ENCODE results near the gene HTR7. TPM values are rescaled to one million over a fixed set of nuclear protein-coding genes. Genes with fewer than 3 reads are reported as not detected.
A peak's percentile ranks its signal among the peaks of the same experiment; 100 is the strongest.

Gene HTR7
- total and polyA plus RNA-seq, 4 donors, result 0.12 to 0.65 (median 0.33) TPM

GRCh38 chr10:90893190-90893589 is 35.4 kb upstream of the HTR7 start:
- H3K36me3 ChIP-seq (ENCODE audit: control insufficient read depth in 4 of 4, insufficient read depth in 4 of 4, low read length in 4 of 4), result peaks cover 11 to 22% (median 17%) of the 10 kb centered on the region in 4 donors
- 93 to 97% methylated on average over 3 of the region's 3 CpGs for WGBS, 2 donors
- no peak overlapping the region for H3K27ac ChIP-seq (ENCODE audit: low read depth in 1 of 2, low read length in 1 of 2)
- ATAC-seq (ENCODE audit: insufficient read depth, low FRiP score) (no peak), DNase-seq (no peak)
- H3K9ac ChIP-seq (ENCODE audit: insufficient read depth in 1 of 2, low read length in 2 of 2), result no peak overlapping the region
- H3K4me1 ChIP-seq (ENCODE audit: control insufficient read depth in 5 of 5, insufficient read depth in 5 of 5, low read length in 5 of 5), result no peaks in the 10 kb centered on the region
- TF ChIP-seq CTCF (IDR thresholded peaks at IDR 0.05; ENCODE audit: control extremely low read depth, extremely low read depth), result no peak
- H3K4me3 ChIP-seq, result no peak overlapping the region
- H3K27me3 ChIP-seq (ENCODE audit: control insufficient read depth in 3 of 3, insufficient read depth in 3 of 3, low read length in 2 of 3), result no peaks in the 10 kb centered on the region
- no peaks in the 10 kb centered on the region for H3K9me3 ChIP-seq (ENCODE audit: control insufficient read depth in 4 of 4, insufficient read depth in 3 of 4, low read length in 3 of 4)

GRCh38 chr10:90890347-90890746 is 32.5 kb upstream of the HTR7 start:
- DNase-seq, result no peak
- no peaks in the 10 kb centered on the region for H3K27me3 ChIP-seq (ENCODE audit: control insufficient read depth in 3 of 3, insufficient read depth in 3 of 3, low read length in 2 of 3)
- ATAC-seq (ENCODE audit: insufficient read depth, low FRiP score), result no peak
- no peak overlapping the region for H3K9ac ChIP-seq (ENCODE audit: insufficient read depth in 1 of 2, low read length in 2 of 2)
- TF ChIP-seq CTCF (IDR thresholded peaks at IDR 0.05; ENCODE audit: control extremely low read depth, extremely low read depth), result no peak
- WGBS, 2 donors, result 83 to 84% methylated on average over 2 of the region's 2 CpGs
- no peak overlapping the region for H3K4me3 ChIP-seq
- peaks cover 0 to 5% (median 0%) of the 10 kb centered on the region in 5 donors for H3K4me1 ChIP-seq (ENCODE audit: control insufficient read depth in 5 of 5, insufficient read depth in 5 of 5, low read length in 5 of 5)
- peaks cover 7 to 37% (median 28%) of the 10 kb centered on the region in 4 donors for H3K36me3 ChIP-seq (ENCODE audit: control insufficient read depth in 4 of 4, insufficient read depth in 4 of 4, low read length in 4 of 4)
- H3K9me3 ChIP-seq (ENCODE audit: control insufficient read depth in 4 of 4, insufficient read depth in 3 of 4, low read length in 3 of 4), result no peaks in the 10 kb centered on the region
- no peak overlapping the region for H3K27ac ChIP-seq (ENCODE audit: low read depth in 1 of 2, low read length in 1 of 2)

- H3K4me3 ChIP-seq, result no peak overlapping the region
- H3K9me3 ChIP-seq (ENCODE audit: control insufficient read depth in 4 of 4, insufficient read depth in 3 of 4, low read length in 3 of 4), result no peaks in the 10 kb centered on the region
- no peak overlapping the region for H3K27ac ChIP-seq (ENCODE audit: low read depth in 1 of 2, low read length in 1 of 2)
- ATAC-seq (ENCODE audit: insufficient read depth, low FRiP score) (no peak), DNase-seq (no peak)
- no peaks in the 10 kb centered on the region for H3K27me3 ChIP-seq (ENCODE audit: control insufficient read depth in 3 of 3, insufficient read depth in 3 of 3, low read length in 2 of 3)
- H3K9ac ChIP-seq (ENCODE audit: insufficient read depth in 1 of 2, low read length in 2 of 2), result no peak overlapping the region
- H3K36me3 ChIP-seq (ENCODE audit: control insufficient read depth in 4 of 4, insufficient read depth in 4 of 4, low read length in 4 of 4), result peaks cover 7 to 37% (median 27%) of the 10 kb centered on the region in 4 donors
- H3K4me1 ChIP-seq (ENCODE audit: control insufficient read depth in 5 of 5, insufficient read depth in 5 of 5, low read length in 5 of 5), result peaks cover 0 to 7% (median 3%) of the 10 kb centered on the region in 5 donors
- TF ChIP-seq CTCF (IDR thresholded peaks at IDR 0.05; ENCODE audit: control extremely low read depth, extremely low read depth), result no peak
- WGBS, 2 donors, result 44 to 77% methylated on average over 1 of the region's 1 CpG
Measured at GRCh38 chr10:90889636-90890035, 31.8 kb upstream of the HTR7 start.

GRCh38 chr10:90888387-90888786 is 30.5 kb upstream of the HTR7 start:
- DNase-seq, result no peak
- H3K27me3 ChIP-seq (ENCODE audit: control insufficient read depth in 3 of 3, insufficient read depth in 3 of 3, low read length in 2 of 3), result no peaks in the 10 kb centered on the region
- H3K27ac ChIP-seq (ENCODE audit: low read depth in 1 of 2, low read length in 1 of 2), result peak overlapping the region in 1 of 2 donors; percentile 9
- TF ChIP-seq CTCF (IDR thresholded peaks at IDR 0.05; ENCODE audit: control extremely low read depth, extremely low read depth), result no peak
- no peak overlapping the region for H3K4me3 ChIP-seq
- WGBS, 2 donors, result 86 to 90% methylated on average over 6 of the region's 6 CpGs
- peaks cover 7 to 32% (median 23%) of the 10 kb centered on the region in 4 donors for H3K36me3 ChIP-seq (ENCODE audit: control insufficient read depth in 4 of 4, insufficient read depth in 4 of 4, low read length in 4 of 4)
- H3K9me3 ChIP-seq (ENCODE audit: control insufficient read depth in 4 of 4, insufficient read depth in 3 of 4, low read length in 3 of 4), result no peaks in the 10 kb centered on the region
- no peak overlapping the region for H3K9ac ChIP-seq (ENCODE audit: insufficient read depth in 1 of 2, low read length in 2 of 2)
- peaks cover 0 to 11% (median 4%) of the 10 kb centered on the region in 5 donors for H3K4me1 ChIP-seq (ENCODE audit: control insufficient read depth in 5 of 5, insufficient read depth in 5 of 5, low read length in 5 of 5)
- no peak for ATAC-seq (ENCODE audit: insufficient read depth, low FRiP score)
